Stomach (tissue), 9 donors: ENCODE results near the gene COL18A1. TPM values are rescaled to one million over a fixed set of nuclear protein-coding genes. Genes with fewer than 3 reads are reported as not detected.

ENCODE experiments used
- DNase-seq, 2 donors: peaks; one replicate each; pipeline versions ENCODE4 v3.0.0 to v3.0.0-alpha.2; 2013 to 2019
- H3K27ac ChIP-seq, 5 donors: fragments of 200-600 bp in 4 of 5; sonication (generic) in 4 of 5; one replicate each; pipeline ENCODE4 v1.5.1; 2013 to 2019; ENCODE audit warnings: mild to moderate bottlenecking in 1 of 5, moderate library complexity in 1 of 5
- H3K27me3 ChIP-seq, 3 donors: fragments of 200-600 bp; sonication (generic); one replicate each; pipeline ENCODE4 v1.5.1; 2017 to 2019; ENCODE audit warnings: mixed run types in 1 of 3
- H3K36me3 ChIP-seq, 4 donors: fragments of 200-600 bp; sonication (generic); 1 replicate in 3 of 4; 2 replicates in 1 of 4; pipeline ENCODE4 v1.5.1; 2016 to 2019
- H3K4me1 ChIP-seq, 4 donors: fragments of 200-600 bp; sonication (generic); one replicate each; pipeline ENCODE4 v1.5.1; 2016 to 2019
- H3K4me3 ChIP-seq, 4 donors: fragments of 200-600 bp; sonication (generic) in 3 of 4; one replicate each; pipeline ENCODE4 v1.5.1; 2016 to 2019; ENCODE audit warnings: mild to moderate bottlenecking in 1 of 4
- H3K9me3 ChIP-seq, 4 donors: fragments of 200-600 bp; sonication (generic); one replicate each; pipeline ENCODE4 v1.5.1; 2016 to 2019
- EP300 ChIP-seq: sonication (generic); formaldehyde crosslinking; IDR thresholded peaks from one replicate; pipeline ENCODE4 v1.6.1; 2017; ENCODE audit warnings: antibody characterized with exemption
- POLR2A ChIP-seq, 4 donors: fragments of 450-650 bp; IDR thresholded peaks; one replicate each; pipeline ENCODE4 v1.6.1; 2016; ENCODE audit warnings: antibody characterized with exemption in 4 of 4, control low read depth in 2 of 4, mild to moderate bottlenecking in 1 of 4, moderate library complexity in 1 of 4
- POLR2AphosphoS5 ChIP-seq, 3 donors: sonication (generic); formaldehyde crosslinking; IDR thresholded peaks; one replicate each; pipeline ENCODE4 v1.6.1; 2016; ENCODE audit warnings: antibody characterized with exemption in 3 of 3
- WGBS, 5 donors: extraction: QIAGEN DNeasy Blood & Tissue Kit in 3 of 5; methylation state at CpG; one replicate each; pipeline versions ENCODE4 v1.1.5 to v1.1.7; 2013 to 2018; 5-methylcytosine and 5-hydroxymethylcytosine counted together
- intact Hi-C: fragments of 100-400 bp; cut with DNase I; formaldehyde crosslinking; loops from one replicate; pipeline ENCODE4 v1.15.1; 2023; ENCODE audit warnings: low total_unique reads
- polyA plus RNA-seq, 3 donors: library from polyadenylated mRNA; stranded (reverse); fragments of 200-250 nt; gene quantifications; one replicate each; pipeline ENCODE4 v1.2.3, GENCODE V29; 2013
- total RNA-seq, 5 donors: library from RNA; depleted of rRNA; stranded (reverse); fragments of >200 nt; gene quantifications; one replicate each; pipeline versions ENCODE4 v1.1.0 to v1.2.3, GENCODE V29; 2014 to 2016
- TF ChIP-seq, protein P1 (sequence below), 7 experiments: fragments of 450-650 bp in 4 of 7; fragments of 200-600 bp in 3 of 7; sonication (generic) in 3 of 7; IDR thresholded peaks; one replicate each; pipeline ENCODE4 v1.5.1; 2016 to 2019; ENCODE audit warnings: antibody characterized with exemption in 7 of 7, control low read depth in 2 of 7, mild to moderate bottlenecking in 1 of 7
- donor health status: healthy with polysubstance abuse.
- donor health status: Bipolar disorder and iron deficiency.
- donor health status: healthy.

Gene COL18A1
- total and polyA plus RNA-seq, 8 donors, result 19.8 to 212 (median 34.6) TPM

DNA sequence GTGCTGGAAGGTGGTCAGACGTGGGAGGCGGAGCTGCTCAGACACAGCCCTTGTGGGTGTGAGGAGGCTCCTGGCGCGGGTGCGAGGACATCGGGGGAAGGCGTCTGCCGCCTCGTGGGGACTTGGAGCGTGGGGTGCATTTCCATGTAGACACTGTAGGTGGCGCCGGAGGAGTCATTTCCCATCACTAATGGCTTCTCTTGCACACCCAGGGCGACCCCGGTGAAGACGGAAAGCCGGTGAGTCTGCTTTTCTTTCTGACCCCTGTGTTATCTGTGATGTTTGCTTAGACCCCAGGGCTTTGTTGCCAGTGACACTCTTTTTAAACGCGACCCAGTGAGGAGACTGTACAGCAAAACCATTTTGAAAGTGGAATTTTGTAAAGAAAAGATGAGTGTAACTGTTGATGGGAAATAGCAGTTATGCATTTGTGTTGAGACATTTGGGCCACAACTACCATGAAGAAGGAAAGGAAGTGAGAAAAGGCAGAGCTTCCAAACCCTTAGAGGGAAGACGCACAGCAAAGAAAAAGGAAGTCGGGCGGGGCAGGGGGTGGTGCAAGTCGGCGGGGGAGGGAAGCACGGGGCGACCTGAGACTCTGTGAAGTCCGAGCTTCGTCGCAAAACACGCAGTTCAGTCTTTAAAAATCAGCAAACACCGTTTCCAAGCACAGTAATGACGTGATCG lies 73.3 kb downstream of the COL18A1 start:
- Histone ChIP-seq H3K27ac (peak overlapping the region; percentile 26 to 73 (median 62)), H3K4me3 (peak overlapping the region; percentile 3 to 42 (median 30)), H3K36me3 (peaks cover 0 to 70% (median 43%) of the 10 kb centered on the region in 4 donors), H3K4me1 (peaks cover 11 to 28% (median 16%) of the 10 kb centered on the region in 4 donors), H3K9me3 (no peaks in the 10 kb centered on the region), H3K27me3 (peaks cover 0 to 5% (median 0%) of the 10 kb centered on the region in 3 donors)
- TF ChIP-seq, protein P1, sequence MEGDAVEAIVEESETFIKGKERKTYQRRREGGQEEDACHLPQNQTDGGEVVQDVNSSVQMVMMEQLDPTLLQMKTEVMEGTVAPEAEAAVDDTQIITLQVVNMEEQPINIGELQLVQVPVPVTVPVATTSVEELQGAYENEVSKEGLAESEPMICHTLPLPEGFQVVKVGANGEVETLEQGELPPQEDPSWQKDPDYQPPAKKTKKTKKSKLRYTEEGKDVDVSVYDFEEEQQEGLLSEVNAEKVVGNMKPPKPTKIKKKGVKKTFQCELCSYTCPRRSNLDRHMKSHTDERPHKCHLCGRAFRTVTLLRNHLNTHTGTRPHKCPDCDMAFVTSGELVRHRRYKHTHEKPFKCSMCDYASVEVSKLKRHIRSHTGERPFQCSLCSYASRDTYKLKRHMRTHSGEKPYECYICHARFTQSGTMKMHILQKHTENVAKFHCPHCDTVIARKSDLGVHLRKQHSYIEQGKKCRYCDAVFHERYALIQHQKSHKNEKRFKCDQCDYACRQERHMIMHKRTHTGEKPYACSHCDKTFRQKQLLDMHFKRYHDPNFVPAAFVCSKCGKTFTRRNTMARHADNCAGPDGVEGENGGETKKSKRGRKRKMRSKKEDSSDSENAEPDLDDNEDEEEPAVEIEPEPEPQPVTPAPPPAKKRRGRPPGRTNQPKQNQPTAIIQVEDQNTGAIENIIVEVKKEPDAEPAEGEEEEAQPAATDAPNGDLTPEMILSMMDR (IDR thresholded peaks at IDR 0.05), result peak in 6 of 7 experiments; percentile 17 to 93 (median 87)
- TF ChIP-seq EP300, result no peak
- TF ChIP-seq POLR2AphosphoS5 (IDR thresholded peaks at IDR 0.05), result no peak
- intact Hi-C loops, result loop anchor here (5.0 kb wide), 1 partner anchor 119 kb away; no protein-coding TSS in a partner anchor
- DNase-seq, result peak; percentile 75 to 90
- WGBS, 5 donors, result 11 to 27% (median 19%) methylated on average over 32 of the region's 32 CpGs

DNA sequence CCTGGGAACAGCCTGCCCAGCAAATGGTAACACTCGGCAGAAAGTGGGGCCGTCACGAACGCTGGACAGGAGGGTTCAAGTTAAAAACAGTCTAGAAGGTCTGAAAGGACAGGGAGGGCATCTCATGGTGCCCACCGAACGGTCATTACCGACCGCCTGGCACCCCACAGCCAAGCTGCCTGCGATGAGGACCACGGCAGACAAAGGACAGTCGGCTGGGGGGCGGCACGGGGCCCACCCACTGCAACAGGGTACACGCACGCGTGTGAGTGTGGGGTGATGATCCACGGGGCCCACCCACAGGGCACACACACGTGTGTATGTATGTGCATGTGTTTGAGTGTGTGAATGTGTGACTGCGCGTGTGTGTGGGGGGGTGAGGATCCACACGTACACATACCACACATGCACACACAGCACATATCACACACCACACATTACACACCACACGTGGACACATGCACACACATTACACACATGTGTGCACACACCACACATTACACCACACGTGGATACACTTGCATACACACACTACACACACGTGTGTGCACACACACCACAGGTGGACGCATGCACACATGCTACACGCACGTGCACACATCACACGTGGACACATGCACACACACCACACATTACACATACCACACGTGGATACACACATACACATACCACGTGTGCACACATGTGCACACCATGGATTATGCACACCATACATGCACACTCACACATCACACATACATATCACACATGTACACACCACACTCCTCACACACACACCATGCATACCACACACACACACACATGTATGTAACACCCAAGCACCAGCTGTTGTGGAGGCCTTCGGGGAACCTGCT lies 74.1 kb downstream of the COL18A1 start:
- Histone ChIP-seq H3K9me3 (no peaks in the 10 kb centered on the region), H3K4me3 (peak overlapping the region in 3 of 4 donors; percentile 23 to 42 (median 38)), H3K27ac (peak overlapping the region in 4 of 5 donors; percentile 60 to 73 (median 62)), H3K4me1 (peaks cover 11 to 27% (median 16%) of the 10 kb centered on the region in 4 donors), H3K27me3 (no peaks in the 10 kb centered on the region), H3K36me3 (peaks cover 0 to 72% (median 46%) of the 10 kb centered on the region in 4 donors)
- intact Hi-C loops, result loop anchor here (5.0 kb wide), 1 partner anchor 118 kb away; no protein-coding TSS in a partner anchor
- 85 to 89% (median 86%) methylated on average over 27 to 31 of the region's 31 CpGs for WGBS, 5 donors
- no peak for DNase-seq
- no peak for TF ChIP-seq EP300
- TF ChIP-seq, protein P1 (IDR thresholded peaks at IDR 0.05), result no peak
- TF ChIP-seq POLR2A (IDR thresholded peaks at IDR 0.05), result no peak
- no peak for TF ChIP-seq POLR2AphosphoS5 (IDR thresholded peaks at IDR 0.05)

DNA sequence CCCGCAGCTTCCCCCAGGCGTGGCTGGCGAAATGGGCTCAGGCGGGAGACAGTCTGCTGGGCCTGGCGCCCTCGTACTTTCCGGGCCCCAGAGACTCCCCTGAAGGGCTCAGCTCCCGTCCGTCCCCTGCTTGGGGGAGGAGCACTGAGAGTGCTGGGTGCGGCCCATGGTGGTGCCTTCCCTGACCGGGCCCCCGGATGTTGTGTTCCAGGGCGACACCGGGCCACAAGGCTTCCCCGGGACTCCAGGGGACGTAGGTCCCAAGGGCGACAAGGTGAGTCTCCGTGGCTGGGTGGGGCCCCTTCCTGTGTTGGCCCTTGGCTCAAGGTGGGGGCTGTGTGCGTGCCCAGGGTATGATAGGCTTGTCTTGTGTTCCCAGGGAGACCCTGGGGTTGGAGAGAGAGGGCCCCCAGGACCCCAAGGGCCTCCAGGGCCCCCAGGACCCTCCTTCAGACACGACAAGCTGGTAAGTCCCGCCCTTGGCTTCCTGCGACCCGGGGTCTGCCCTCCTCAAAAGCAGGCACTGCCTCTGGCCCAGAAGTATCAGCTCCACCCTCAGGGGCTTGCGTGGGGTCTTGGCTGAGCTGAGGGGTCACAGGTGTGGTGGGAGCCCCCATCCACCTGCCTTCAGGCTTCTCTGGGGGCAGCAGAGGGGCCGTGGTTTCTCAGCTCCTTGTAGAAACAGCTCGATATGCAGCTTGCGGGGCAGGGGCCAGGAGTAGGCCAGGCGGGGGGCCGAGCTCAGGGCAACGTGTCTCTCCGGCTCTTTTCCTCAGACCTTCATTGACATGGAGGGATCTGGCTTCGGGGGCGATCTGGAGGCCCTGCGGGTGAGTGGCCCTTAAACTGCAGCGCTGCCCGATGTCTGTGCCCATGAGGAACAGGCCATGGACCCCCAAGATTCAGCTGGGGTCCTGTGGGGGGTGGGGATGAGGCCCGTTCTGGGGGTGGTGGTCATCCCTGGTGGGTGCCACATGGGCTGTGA lies 75.0 kb downstream of the COL18A1 start:
- Histone ChIP-seq H3K36me3 (peaks cover 0 to 75% (median 42%) of the 10 kb centered on the region in 4 donors), H3K4me3 (peak overlapping the region in 1 of 4 donors; percentile 5), H3K9me3 (no peaks in the 10 kb centered on the region), H3K4me1 (peaks cover 11 to 27% (median 16%) of the 10 kb centered on the region in 4 donors), H3K27ac (peak overlapping the region in 1 of 5 donors; percentile 63), H3K27me3 (no peaks in the 10 kb centered on the region)
- intact Hi-C loops, result loop anchor here (5.0 kb wide), 1 partner anchor 117 kb away; no protein-coding TSS in a partner anchor
- TF ChIP-seq EP300 (no peak), POLR2A (IDR thresholded peaks at IDR 0.05) (no peak), POLR2AphosphoS5 (IDR thresholded peaks at IDR 0.05) (no peak)
- TF ChIP-seq, protein P1 (IDR thresholded peaks at IDR 0.05), result no peak
- 81 to 87% (median 86%) methylated on average over 17 to 37 of the region's 37 CpGs for WGBS, 5 donors
- DNase-seq, result no peak
